HCT116 (cell line): ENCODE data around the gene HGS. TPM values are rescaled to one million over a fixed set of nuclear protein-coding genes. Genes with fewer than 3 reads are reported as not detected.

ENCODE experiments used
- ATAC-seq: fragments of 200-7000 bp; cut with Tn5 transposase; 2 replicates; pipeline ENCODE4 v1.9.1; 2020; ENCODE audit warnings: mild to moderate bottlenecking, moderate library complexity
- BruUV-seq: library from RNA; stranded (reverse); fragments of 400-500 nt; replicated peaks from 2 replicates; lab custom pipeline; 2021; lab: Mats Ljungman, UMichigan
- CTCF ChIA-PET: fragments of 300-600 bp; sonication (Branson Sonifier 250); formaldehyde crosslinking; loops from one replicate; lab custom pipeline; 2021; ENCODE audit warnings: antibody characterized with exemption; lab: Charles Lee
- POLR2A ChIA-PET: fragments of 300-600, 350-600 bp; sonication (Branson Sonifier 250); formaldehyde crosslinking; loops from one replicate; lab custom pipeline; 2021; ENCODE audit warnings: antibody characterized with exemption; lab: Charles Lee
- RAD21 ChIA-PET, 2 experiments: fragments of 300-600 bp; sonication (Branson Sonifier 250); formaldehyde crosslinking; loops; one replicate each; lab custom pipeline; 2023; ENCODE audit warnings: low total read pairs in 2 of 2; ENCODE audit not compliant: uncharacterized antibody in 2 of 2, unreplicated experiment in 2 of 2, low non-redundant PET in 1 of 2; lab: Charles Lee
- DNase-seq: peaks from one replicate; pipeline ENCODE4 v3.0.0-alpha.2; 2010; ENCODE audit warnings: low read depth, low spot score
- H2AFZ ChIP-seq: fragments of 200-600 bp; shearing (Covaris generic), sonication (generic); 2 replicates; pipeline ENCODE4 v1.6.1; 2017; ENCODE audit warnings: low read depth, mixed run types, mixed read lengths, antibody characterized with exemption, low read length; ENCODE audit not compliant: poor library complexity, severe bottlenecking
- H3K27ac ChIP-seq: 2 replicates; pipeline ENCODE4 v1.5.1; 2012; ENCODE audit warnings: low read depth, low read length
- H3K27me3 ChIP-seq: fragments of 200-600 bp; sonication (generic); 2 replicates; pipeline ENCODE4 v1.6.1; 2016; ENCODE audit warnings: mixed run types, low read length, mixed read lengths; ENCODE audit not compliant: insufficient read depth
- H3K36me3 ChIP-seq, 2 experiments: fragments of 200-500 bp in 1 of 2; fragments of 200-600 bp in 1 of 2; sonication (Bioruptor generic) in 1 of 2; sonication (generic) in 1 of 2; 2 replicates each; pipeline versions ENCODE4 v1.5.1 to v1.6.1; 2014 to 2016; ENCODE audit warnings: low read length in 2 of 2, inconsistent platforms in 1 of 2, mixed read lengths in 1 of 2, mixed run types in 1 of 2; ENCODE audit not compliant: insufficient read depth in 2 of 2, control insufficient read depth in 1 of 2
- H3K4me1 ChIP-seq, 2 experiments: fragments of 200-600 bp in 1 of 2; sonication (generic) in 1 of 2; 2 replicates each; pipeline versions ENCODE4 v1.5.1 to v1.6.1; 2012 to 2017; ENCODE audit warnings: low read length in 2 of 2, inconsistent platforms in 1 of 2, mild to moderate bottlenecking in 1 of 2, mixed read lengths in 1 of 2, mixed run types in 1 of 2, moderate library complexity in 1 of 2; ENCODE audit not compliant: insufficient read depth in 2 of 2, control insufficient read depth in 1 of 2
- H3K4me2 ChIP-seq: fragments of 200-600 bp; sonication (generic); 2 replicates; pipeline ENCODE4 v1.6.1; 2017; ENCODE audit warnings: mixed run types, low read length, mixed read lengths
- H3K4me3 ChIP-seq, 2 experiments: fragments of 200-600 bp in 1 of 2; sonication (generic) in 1 of 2; replicated peaks in 1 of 2; 2 replicates each; pipeline ENCODE4 v1.5.1; 2011 to 2016; ENCODE audit warnings: low read length in 2 of 2, control low read depth in 1 of 2, low read depth in 1 of 2, mild to moderate bottlenecking in 1 of 2, mixed read lengths in 1 of 2, mixed run types in 1 of 2
- H3K79me2 ChIP-seq: fragments of 200-600 bp; sonication (generic); 2 replicates; pipeline ENCODE4 v1.6.1; 2017; ENCODE audit warnings: mild to moderate bottlenecking, mixed run types, low read length, moderate library complexity, mixed read lengths; ENCODE audit not compliant: insufficient read depth
- H3K9ac ChIP-seq: fragments of 200-600 bp; sonication (generic); 2 replicates; pipeline ENCODE4 v1.6.1; 2016; ENCODE audit warnings: low read length, mixed read lengths
- H3K9me2 ChIP-seq: fragments of 200-600 bp; sonication (generic), shearing (Covaris generic); 2 replicates; pipeline ENCODE4 v1.6.1; 2017; ENCODE audit warnings: mixed run types, mild to moderate bottlenecking, moderate library complexity; ENCODE audit not compliant: insufficient read depth
- H3K9me3 ChIP-seq, 2 experiments: fragments of 200-500 bp in 1 of 2; fragments of 200-600 bp in 1 of 2; sonication (Bioruptor generic) in 1 of 2; sonication (generic) in 1 of 2; 2 replicates each; pipeline ENCODE4 v1.6.1; 2014 to 2017; ENCODE audit warnings: low read length in 2 of 2, mixed read lengths in 2 of 2, inconsistent platforms in 1 of 2, low read depth in 1 of 2, mild to moderate bottlenecking in 1 of 2, mixed run types in 1 of 2, moderate library complexity in 1 of 2; ENCODE audit not compliant: control insufficient read depth in 1 of 2, insufficient read depth in 1 of 2
- H4K20me1 ChIP-seq: fragments of 200-600 bp; sonication (generic), shearing (Covaris generic); 2 replicates; pipeline ENCODE4 v1.6.1; 2017; ENCODE audit warnings: mixed run types, mild to moderate bottlenecking, moderate library complexity; ENCODE audit not compliant: insufficient read depth
- CBX3 ChIP-seq: IDR thresholded peaks from 2 replicates; pipeline ENCODE4 v1.6.1; 2012; ENCODE audit warnings: low read depth
- EGR1 ChIP-seq: IDR thresholded peaks from 2 replicates; pipeline ENCODE4 v1.6.1; 2012; ENCODE audit warnings: low read depth
- ELF1 ChIP-seq: IDR thresholded peaks from 2 replicates; pipeline ENCODE4 v1.6.1; 2012; ENCODE audit warnings: low read depth, borderline replicate concordance
- EZH2 ChIP-seq: fragments of 200-600 bp; sonication (generic); IDR thresholded peaks from 2 replicates; pipeline ENCODE4 v1.6.1; 2017; ENCODE audit warnings: antibody characterized with exemption, mixed run types
- EZH2phosphoT487 ChIP-seq: fragments of 200-600 bp; IDR thresholded peaks from 2 replicates; pipeline ENCODE4 v1.6.1; 2018; ENCODE audit warnings: antibody characterized with exemption, borderline replicate concordance
- FOSL1 ChIP-seq: IDR thresholded peaks from 2 replicates; pipeline ENCODE4 v1.6.1; 2012; ENCODE audit warnings: low read depth
- JUND ChIP-seq: IDR thresholded peaks from 2 replicates; pipeline ENCODE4 v1.6.1; 2012
- POLR2A ChIP-seq: IDR thresholded peaks from 2 replicates; pipeline ENCODE4 v1.7.0; 2011; ENCODE audit warnings: borderline replicate concordance; ENCODE audit not compliant: insufficient read depth, insufficient read length; ENCODE audit errors: extremely low read depth
- RAD21 ChIP-seq: IDR thresholded peaks from 2 replicates; pipeline ENCODE4 v1.6.1; 2012; ENCODE audit warnings: low read depth, mild to moderate bottlenecking
- SIN3A ChIP-seq: IDR thresholded peaks from 2 replicates; pipeline ENCODE4 v1.6.1; 2012; ENCODE audit warnings: low read depth
- SP1 ChIP-seq: IDR thresholded peaks from 2 replicates; pipeline ENCODE4 v1.6.1; 2012; ENCODE audit warnings: low read depth
- SRF ChIP-seq: IDR thresholded peaks from 2 replicates; pipeline ENCODE4 v1.6.1; 2012; ENCODE audit warnings: low read depth
- TCF7L2 ChIP-seq: IDR thresholded peaks from 2 replicates; pipeline ENCODE4 v1.7.0; 2011; ENCODE audit warnings: borderline replicate concordance, inconsistent platforms; ENCODE audit not compliant: insufficient read depth, insufficient read length; ENCODE audit errors: extremely low read depth
- ZFX ChIP-seq: fragments of 450-650 bp; IDR thresholded peaks from 2 replicates; pipeline ENCODE4 v1.6.1; 2017
- ZNF274 ChIP-seq: fragments of 200-500 bp; sonication (Bioruptor generic); IDR thresholded peaks from 2 replicates; pipeline ENCODE4 v1.6.1; 2014; ENCODE audit warnings: mild to moderate bottlenecking, low read depth, low read length, inconsistent platforms
- intact Hi-C: fragments of 100-400 bp; cut with micrococcal nuclease; formaldehyde crosslinking; loops from 2 replicates; pipeline ENCODE4 v1.10.0; 2022
- total RNA-seq: library from RNA; stranded (reverse); gene quantifications from one replicate; pipeline ENCODE4 v1.2.1, GENCODE V29; 2021; ENCODE audit not compliant: unreplicated experiment
- TF ChIP-seq, protein P1 (sequence below), 3 experiments: fragments of 200-600 bp in 1 of 3; sonication (generic) in 1 of 3; IDR thresholded peaks in 2 of 3; conservative IDR thresholded peaks in 1 of 3; 2 replicates each; pipeline ENCODE4 v1.5.1; 2012 to 2017; ENCODE audit warnings: low read depth in 2 of 3, low read length in 2 of 3, antibody characterized with exemption in 1 of 3, borderline replicate concordance in 1 of 3, control low read depth in 1 of 3, mild to moderate bottlenecking in 1 of 3, mixed read lengths in 1 of 3, mixed run types in 1 of 3, moderate library complexity in 1 of 3; ENCODE audit not compliant: insufficient read depth in 1 of 3
- TF ChIP-seq, protein P2 (sequence below): IDR thresholded peaks from 2 replicates; pipeline ENCODE4 v1.6.1; 2012
- TF ChIP-seq, protein P3 (sequence below): IDR thresholded peaks from 2 replicates; pipeline ENCODE4 v1.6.1; 2012

Gene HGS
- total RNA-seq, 1 experiment from 2014 or later, result 231 TPM

DNA sequence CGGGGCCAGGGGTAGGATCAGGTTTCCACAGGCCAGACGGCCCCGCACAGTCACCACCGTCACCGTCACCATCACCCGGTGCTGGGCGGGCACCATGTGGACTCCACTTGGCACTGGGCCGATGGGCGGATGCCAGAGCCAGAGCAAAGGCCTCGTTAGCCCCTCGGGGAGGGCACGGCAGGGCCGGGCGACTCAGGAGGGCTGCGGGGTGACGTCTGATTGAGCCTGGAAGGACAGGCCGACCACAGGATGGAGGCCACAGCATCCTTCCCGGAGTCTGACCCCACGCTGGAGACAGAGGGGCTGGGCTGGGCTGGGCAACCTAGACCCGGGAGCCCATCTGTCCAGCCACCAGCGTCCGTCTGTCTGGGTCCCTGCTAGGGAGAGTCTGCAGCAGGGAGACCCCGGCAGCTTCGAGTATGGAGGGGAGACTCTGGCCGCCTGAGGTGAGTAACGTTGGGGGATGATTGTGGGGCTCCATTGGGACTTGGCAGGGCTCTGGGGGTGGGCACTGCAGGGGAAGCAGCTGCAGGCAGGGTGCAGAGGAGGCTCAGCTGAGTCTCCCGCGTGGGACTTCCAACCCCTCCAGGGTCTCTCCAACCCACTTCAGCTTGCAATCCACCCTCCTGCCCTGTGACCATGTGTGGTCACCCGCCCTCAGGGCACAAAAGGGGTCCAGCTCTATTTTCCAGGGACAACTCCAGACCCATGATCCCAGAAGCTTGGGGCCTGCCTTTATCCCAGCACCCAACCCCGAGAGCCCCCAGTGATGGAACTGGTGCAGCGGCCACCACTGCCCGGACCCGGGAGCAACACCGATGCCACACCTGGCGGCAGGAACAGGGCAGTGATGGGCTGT is 50.8 kb downstream of the HGS start:
- no peaks in the 10 kb centered on the region for H3K79me2 ChIP-seq
- POLR2A ChIA-PET, result interaction anchor here (1.3 to 1.4 kb wide), 2 partner anchors 132 to 135 kb away, joined by 3 read pairs; no protein-coding TSS in a partner anchor
- H3K27me3 ChIP-seq, result no peaks in the 10 kb centered on the region
- no peak overlapping the region for H2AFZ ChIP-seq
- no peaks in the 10 kb centered on the region for H3K9me2 ChIP-seq
- H3K4me1 ChIP-seq, result peaks cover 23 to 30% of the 10 kb centered on the region in 2 experiments
- no peaks in the 10 kb centered on the region for H4K20me1 ChIP-seq
- TF ChIP-seq ZNF274 (no peak), ZFX (no peak), SP1 (no peak), ELF1 (no peak), EGR1 (no peak), JUND (no peak), EZH2phosphoT487 (no peak), SRF (no peak), FOSL1 (no peak), SIN3A (no peak), TCF7L2 (no peak), POLR2A (no peak), RAD21 (no peak), EZH2 (no peak), CBX3 (no peak)
- TF ChIP-seq, protein P1, sequence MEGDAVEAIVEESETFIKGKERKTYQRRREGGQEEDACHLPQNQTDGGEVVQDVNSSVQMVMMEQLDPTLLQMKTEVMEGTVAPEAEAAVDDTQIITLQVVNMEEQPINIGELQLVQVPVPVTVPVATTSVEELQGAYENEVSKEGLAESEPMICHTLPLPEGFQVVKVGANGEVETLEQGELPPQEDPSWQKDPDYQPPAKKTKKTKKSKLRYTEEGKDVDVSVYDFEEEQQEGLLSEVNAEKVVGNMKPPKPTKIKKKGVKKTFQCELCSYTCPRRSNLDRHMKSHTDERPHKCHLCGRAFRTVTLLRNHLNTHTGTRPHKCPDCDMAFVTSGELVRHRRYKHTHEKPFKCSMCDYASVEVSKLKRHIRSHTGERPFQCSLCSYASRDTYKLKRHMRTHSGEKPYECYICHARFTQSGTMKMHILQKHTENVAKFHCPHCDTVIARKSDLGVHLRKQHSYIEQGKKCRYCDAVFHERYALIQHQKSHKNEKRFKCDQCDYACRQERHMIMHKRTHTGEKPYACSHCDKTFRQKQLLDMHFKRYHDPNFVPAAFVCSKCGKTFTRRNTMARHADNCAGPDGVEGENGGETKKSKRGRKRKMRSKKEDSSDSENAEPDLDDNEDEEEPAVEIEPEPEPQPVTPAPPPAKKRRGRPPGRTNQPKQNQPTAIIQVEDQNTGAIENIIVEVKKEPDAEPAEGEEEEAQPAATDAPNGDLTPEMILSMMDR (IDR thresholded peaks at IDR 0.05 in 2 of 3, conservative IDR thresholded peaks at IDR 0.05 in 1 of 3; ENCODE audit: borderline replicate concordance in 1 of 3, insufficient read depth in 1 of 3, low read depth in 2 of 3, low read length in 2 of 3), result no peak
- TF ChIP-seq, protein P2, sequence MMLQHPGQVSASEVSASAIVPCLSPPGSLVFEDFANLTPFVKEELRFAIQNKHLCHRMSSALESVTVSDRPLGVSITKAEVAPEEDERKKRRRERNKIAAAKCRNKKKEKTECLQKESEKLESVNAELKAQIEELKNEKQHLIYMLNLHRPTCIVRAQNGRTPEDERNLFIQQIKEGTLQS, result no peak
- TF ChIP-seq, protein P3, sequence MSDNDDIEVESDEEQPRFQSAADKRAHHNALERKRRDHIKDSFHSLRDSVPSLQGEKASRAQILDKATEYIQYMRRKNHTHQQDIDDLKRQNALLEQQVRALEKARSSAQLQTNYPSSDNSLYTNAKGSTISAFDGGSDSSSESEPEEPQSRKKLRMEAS, result no peak
- TF ChIP-seq, all 23 proteins: peak for 0
- H3K27ac ChIP-seq, result peak overlapping the region; percentile 5; the same call in 1 of the 2 replicates
- no peak overlapping the region for H3K4me3 ChIP-seq
- DNase-seq (no peak), ATAC-seq (no peak)
- H3K36me3 ChIP-seq, result no peaks in the 10 kb centered on the region
- H3K9me3 ChIP-seq, result no peaks in the 10 kb centered on the region
- BruUV-seq, result no TSS peak
- no peak overlapping the region for H3K9ac ChIP-seq
- ChIA-PET CTCF (interaction anchor here (0.8 to 1.6 kb wide), 5 partner anchors 74 to 288 kb away, joined by 3 to 6 read pairs (median 3); partner anchors contain the start of genes CENPX and LRRC45), RAD21 (interaction anchor here (0.6 to 1.1 kb wide), 2 partner anchors 99 to 288 kb away, joined by 3 to 4 read pairs; partner anchors contain the start of genes CENPX (in 1 of the 2), LRRC45 (in 1 of the 2) and MCRIP1 (in 1 of the 2))
- intact Hi-C loops, result no loop called here
- H3K4me2 ChIP-seq, result 0 out of 2 replicates have a peak overlapping the region, but pooled peaks have one; percentile 87
